ENCODE results near the gene AGGF1.
"Not testable (repeated sequence)": the region's sequence is repeated elsewhere in the genome, so short reads cannot be mapped to it uniquely, and the experiment has no call there.

AGGF1 gene

DNA sequence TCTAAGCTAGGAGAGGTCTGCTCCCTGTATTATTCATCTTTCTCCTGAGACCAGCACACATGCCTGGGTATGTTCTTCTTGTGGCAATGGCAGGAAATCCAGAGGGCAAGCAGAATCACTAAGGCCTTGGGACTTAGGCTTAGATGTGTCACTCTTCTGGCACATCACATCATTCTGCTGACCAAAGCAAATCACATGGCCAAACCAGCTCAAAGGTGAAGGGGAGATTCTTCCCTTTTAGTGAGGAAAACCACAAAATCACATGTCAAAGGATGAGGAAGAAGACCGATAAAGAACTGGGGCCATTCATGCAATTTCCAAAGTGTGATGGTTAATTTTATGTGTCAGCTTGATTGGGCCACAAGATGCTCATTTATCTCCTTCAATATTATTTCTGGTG lies 5.7 kb upstream of the AGGF1 start:
- DNase-seq: no peak

DNA sequence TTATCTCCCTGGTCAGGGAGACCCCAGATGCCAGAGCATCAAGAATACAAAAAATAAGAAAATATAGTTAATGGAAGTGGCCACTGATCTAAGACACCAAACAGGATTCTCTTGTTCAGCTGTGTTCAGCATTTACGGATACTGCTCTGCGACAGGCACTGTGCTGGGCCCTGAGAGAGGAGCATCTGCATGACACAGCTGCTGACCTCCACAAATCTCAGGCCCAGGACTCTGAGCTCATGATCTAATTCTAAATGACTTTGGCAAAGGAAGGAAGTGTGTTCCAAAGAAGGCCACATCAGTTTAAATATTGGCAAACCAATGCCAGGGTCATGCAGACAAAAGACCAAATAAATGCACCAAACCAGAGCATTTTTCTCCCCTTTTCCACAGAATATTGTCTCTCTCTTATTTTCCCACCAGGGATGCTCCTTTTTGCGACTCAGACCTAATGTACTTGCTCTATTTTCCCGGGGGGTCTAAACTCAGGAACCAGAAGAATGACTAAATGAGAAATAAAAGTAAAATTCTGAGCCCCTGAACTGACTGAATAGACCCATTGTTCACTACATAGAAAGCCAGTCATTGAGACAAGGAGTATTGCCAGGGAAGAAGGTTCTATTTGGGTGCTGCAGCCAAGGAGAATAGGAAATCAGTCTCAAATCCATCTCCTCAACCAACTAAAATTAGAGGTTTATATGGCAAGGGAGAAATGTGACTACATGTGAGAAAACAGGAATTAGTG lies 1.4 kb upstream of the AGGF1 start:
- no peak for DNase-seq

- DNase-seq: no peak
Observed at GRCh38 chr5:77029376-77029885, 773 bp upstream of the AGGF1 start.

- no peak for DNase-seq
Observed at GRCh38 chr5:77031891-77032290, 1.7 kb downstream of the AGGF1 start.

GRCh38 chr5:77032635-77033034 lies 2.4 kb downstream of the AGGF1 start:
- no peak for DNase-seq

DNA sequence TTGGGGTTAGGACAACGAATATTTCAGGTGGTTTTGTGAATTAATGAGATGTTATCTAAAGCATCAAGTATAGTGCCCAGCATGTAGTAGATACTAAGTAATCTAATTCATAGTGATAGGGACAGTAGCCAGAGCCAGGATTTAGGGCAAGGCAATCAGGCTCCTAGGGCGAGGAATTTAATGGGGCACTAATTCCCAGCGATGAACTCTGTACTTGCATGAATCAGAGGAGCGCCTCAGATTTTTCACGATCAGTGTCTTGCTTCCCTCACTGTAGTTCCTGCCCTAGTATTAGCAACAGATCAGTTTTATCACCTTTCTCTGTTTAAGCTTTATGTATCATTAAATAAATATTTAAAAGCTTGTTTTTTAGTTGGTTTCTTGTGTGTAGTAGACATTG lies 3.1 kb downstream of the AGGF1 start:
- no peak for DNase-seq

DNA sequence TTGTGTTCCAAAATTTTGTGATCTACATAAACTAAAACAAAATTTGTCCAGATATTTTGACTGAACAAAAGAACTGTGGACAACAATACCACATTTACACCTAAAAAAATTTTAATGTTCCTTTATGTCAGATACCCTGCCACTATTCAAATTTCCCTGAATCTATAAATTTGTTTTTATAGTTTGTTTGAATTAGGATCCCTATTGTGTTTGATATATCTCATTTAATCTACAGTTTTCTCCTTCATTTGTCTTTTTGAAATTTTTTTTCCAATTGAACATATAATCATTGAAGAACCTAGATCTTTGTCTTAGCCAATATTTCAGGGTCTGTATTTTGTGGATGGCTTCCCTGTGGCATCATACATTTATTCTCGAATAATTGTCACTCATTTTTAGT lies 5.7 kb downstream of the AGGF1 start:
- DNase-seq: no peak

DNA sequence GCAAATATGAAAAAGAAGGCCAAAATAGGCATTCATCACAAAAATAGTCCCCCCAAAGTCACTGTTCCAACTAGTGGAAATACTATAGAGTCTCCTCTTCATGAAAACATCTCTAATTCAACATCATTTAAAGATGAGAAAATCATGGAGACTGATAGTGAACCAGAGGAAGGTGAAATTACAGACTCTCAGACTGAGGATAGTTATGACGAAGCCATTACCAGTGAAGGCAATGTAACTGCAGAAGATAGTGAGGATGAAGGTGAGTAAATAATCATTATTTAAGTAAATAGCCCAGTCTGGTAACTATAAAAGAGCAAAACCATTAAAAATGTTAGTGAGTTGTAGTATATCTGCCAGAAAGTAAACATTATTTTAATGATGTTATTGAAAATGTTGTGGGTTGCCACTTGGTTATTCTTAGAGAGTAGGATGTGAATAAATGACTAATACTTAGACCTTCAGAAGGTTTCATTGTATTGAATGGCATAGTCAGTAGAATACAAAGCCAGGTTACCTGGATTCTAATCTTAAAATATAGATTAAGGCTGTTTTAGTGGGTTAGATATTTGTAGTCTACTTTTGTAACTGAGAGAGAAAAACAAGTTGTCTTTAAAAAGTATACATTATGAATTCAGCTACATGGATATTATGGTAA lies 16.3 kb downstream of the AGGF1 start:
- no peak for DNase-seq

DNA sequence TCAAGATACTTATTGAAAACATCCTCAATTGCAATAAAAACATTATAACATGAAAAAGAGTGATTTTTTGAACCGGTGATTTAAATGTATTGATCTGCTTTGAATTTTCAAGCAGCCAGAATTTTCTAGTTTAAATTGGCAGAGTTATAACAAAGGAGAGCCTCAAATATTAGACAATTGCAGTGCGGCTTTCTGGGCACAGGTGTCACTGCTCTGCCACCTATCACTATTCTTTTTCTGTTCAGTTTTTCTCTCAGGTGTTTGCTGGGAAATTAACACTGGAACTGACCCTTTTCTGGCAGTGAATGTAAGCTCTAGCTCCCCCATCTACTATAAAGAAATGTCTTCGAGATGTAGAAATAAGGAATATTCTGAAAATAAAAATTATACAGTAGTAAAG lies 33.8 kb downstream of the AGGF1 start:
- no peak for DNase-seq

GRCh38 chr5:77065256-77065655 lies 35.1 kb downstream of the AGGF1 start:
- no peak for DNase-seq

DNA sequence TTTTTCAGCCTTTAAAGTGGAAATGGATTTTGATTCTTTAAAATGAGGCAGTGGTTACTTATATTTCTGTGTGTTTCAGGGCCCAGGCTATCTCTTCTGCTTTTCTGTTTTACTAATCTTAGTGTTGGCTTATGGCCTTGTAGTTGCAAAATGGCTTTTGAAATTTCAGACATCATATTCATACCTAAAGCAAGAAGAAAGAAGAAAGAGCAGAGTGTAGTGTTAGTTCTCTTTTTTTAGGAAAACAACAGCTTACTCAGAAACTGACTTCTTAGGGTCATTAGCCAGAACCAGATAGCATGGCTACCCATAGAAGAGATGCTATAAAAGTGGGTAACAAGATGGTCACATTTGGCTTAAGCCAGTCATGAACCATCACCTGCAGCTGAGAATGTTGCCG lies 36.0 kb downstream of the AGGF1 start:
- no peak for DNase-seq

- DNase-seq: no peak
Observed at GRCh38 chr5:77066823-77067442, 36.7 kb downstream of the AGGF1 start.

DNA sequence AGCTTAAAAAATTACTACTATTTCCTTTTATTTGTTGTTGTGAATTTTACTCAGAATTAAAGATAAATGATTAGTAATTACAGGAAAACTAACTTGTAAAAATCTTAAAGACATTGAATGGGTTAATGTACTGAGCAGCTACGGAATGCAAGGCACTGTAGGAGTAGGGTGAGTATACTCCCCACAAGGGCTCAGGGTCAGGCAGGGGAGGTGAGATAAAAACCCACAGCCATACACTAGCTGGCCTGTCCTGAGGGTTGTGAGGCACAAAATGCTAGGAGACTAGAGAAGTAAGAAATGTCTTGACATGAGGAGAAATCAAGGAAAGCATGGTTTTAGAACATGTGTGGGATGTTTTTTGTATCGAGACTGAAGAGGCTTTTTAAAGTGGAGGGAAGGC lies 43.5 kb downstream of the AGGF1 start:
- DNase-seq: no peak

DNA sequence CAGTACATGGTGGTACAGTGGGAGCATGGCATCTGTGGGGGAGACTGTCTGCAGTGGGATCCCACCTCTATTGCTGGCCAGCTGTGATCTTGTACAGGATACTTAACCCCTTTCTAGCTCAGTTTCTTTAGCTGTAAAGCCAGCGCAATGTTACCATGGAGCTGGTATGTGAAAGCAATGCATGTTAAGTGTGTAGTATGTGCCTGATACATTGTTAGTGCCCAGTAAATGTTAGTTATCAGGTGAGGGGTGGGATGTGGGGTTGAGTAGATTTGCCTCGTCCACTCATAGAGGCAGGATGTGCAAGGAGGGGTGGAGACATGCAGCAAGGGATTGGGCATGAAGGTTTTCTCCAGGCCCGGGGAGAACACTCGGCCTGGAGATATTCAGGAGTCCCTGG lies 44.5 kb downstream of the AGGF1 start:
- no peak for DNase-seq

- DNase-seq: peak; percentile 83
Observed at GRCh38 chr5:77076961-77077828, 47.0 kb downstream of the AGGF1 start.

DNA sequence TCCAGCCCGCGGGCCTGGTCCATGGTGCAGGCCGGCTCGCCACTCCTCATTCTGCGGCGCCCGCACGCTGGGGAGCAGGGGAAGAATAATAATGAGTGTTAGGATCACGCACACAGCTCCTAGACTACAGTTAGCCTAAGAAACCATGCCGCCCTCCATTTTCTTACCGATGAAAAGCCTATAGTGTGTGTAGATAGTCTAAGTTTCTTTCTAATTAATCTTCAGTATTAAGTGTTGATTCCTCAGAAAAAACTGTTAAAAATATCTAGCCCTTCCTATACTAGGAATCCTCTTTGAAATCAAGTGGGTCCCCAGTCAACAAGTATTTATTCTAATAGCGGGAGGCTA lies 47.6 kb downstream of the AGGF1 start:
- no peak for DNase-seq

DNA sequence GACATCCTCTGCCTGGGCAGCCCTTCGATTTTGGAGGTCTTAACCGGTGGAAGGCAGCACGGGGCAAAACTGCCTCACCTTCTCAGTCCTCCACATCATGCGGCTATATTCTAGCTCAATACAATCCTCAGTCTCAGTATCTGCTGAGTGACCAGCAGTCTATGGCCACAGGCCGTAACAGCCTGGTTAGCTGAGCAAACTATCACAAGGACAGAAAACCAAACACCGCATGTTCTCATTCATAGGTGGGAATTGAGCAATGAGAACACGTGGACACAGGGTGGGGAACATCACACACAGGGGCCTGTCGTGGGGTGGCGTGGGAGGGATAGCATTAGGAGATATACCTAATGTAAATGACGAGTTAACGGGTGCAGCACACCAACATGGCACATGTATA lies 50.3 kb downstream of the AGGF1 start:
- not testable (repeated sequence) for DNase-seq

GRCh38 chr5:77080905-77081304 lies 50.7 kb downstream of the AGGF1 start:
- DNase-seq: no peak

DNA sequence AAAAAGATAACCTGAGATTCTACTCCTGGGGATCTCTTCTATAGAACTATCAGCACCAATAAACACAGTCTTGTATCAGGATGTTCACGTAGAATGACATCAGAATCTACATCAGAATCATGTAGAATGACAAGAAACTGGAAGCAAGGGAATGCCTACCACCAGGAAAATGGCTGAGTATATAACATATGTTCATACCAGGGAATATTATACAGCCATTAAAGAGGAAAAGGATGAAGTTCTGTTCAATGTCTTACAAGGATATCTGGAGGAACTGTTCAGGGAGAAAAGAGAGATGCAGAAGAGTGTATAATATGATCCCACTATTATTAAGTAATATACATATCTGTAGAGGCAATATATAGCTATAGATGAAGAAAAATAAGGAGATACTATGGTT lies 52.1 kb downstream of the AGGF1 start:
- DNase-seq: no peak

DNA sequence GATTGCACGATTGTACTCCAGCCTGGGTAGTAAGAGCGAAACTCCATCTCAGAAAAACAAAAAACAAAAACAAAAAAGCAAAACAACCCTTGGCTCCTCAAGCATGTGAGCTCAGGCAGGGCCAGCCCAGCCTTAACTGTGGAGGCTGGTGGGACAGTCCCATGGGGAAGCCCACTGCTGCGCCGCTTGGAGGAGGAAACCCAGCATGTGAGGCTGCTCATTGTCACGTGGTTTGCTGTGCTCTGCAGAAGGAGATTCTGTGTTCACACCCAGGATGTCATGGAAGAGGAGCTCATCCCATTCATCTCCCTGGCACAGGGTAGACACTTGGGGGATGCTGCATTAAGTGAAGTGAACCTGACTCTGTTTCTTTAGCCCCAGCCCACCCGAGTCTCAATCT lies 52.9 kb downstream of the AGGF1 start:
- no peak for DNase-seq

- no peak for DNase-seq
Observed at GRCh38 chr5:77086368-77086688, 56.1 kb downstream of the AGGF1 start.

GRCh38 chr5:77086689-77087483 lies 56.7 kb downstream of the AGGF1 start, which contains the start of gene ZBED3:
ZBED3 (minus strand) TSS chr5:77087285; CDS start chr5:77077878, 9,407 bp downstream.
- peak; percentile 77 for DNase-seq
